Stimulated activated CD8-positive, alpha-beta memory T cell treated with anti-CD3 and anti-CD28 coated beads, Interleukin-4, amount 100 ng/mL, for 24 hours (primary cell): Measurements from ENCODE around the gene CXCR3.
"Not testable (repeated sequence)": the region's sequence is repeated elsewhere in the genome, so short reads cannot be mapped to it uniquely, and the experiment has no call there.

Experiments used
- DNase-seq: peaks from one replicate; pipeline ENCODE4 v3.0.0-alpha.2; 2020; ENCODE audit warnings: low read depth

CXCR3 gene

GRCh38 chrX:71609095-71609750 lies 9.1 kb downstream of the CXCR3 start:
- DNase-seq = no peak

DNA sequence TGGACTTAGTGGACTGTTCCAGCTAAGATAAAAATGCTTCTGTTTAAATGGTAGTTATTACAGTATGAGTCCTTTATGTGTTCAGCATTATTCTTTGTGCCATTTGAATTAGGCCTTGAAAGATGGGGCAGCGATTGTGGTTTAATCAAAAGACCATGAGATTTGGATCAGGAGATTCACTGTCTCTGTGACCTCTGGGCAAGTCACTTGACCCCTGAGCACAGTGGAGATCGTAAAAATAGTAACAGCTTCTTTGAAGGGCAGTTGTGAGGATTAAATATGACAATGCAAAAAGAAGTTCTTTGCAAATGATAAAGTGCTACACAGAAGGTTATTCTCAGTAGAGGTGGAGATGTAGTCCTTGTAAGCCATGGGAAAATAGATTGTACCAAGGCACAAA lies 10.8 kb downstream of the CXCR3 start:
- no peak for DNase-seq

DNA sequence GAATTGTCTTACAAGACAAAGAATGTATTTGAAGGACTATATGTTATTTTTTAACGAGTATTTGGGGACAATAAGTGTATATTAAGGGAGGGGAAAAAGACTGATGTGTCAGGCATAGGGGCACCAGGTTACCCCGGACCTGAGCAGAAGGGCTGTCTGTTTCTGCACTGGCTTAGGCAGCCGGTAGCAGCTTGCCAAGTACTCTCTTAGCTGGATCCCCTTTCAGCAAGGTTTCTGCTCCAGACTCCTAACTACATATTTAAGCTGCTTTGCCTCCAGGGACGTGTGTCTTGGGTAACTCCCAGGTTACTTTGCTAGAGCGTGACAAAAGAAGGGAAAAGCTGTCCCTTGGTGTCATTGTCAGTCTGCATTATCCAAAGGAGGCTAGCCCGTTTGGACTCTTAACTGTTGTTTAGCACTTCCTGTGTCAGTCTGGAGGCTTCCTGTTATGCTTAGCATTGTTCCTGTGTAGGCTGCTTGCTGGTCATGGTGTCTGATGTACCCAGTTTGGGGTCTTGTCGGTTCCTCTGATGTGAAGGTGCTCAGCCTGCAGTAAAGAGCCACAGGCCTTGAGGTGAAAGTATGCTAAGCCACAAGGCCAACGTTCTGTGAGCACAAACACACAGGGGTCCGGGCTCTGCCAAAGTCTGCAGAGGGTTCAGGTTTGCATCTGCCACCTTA lies 11.6 kb downstream of the CXCR3 start:
- DNase-seq = no peak

DNA sequence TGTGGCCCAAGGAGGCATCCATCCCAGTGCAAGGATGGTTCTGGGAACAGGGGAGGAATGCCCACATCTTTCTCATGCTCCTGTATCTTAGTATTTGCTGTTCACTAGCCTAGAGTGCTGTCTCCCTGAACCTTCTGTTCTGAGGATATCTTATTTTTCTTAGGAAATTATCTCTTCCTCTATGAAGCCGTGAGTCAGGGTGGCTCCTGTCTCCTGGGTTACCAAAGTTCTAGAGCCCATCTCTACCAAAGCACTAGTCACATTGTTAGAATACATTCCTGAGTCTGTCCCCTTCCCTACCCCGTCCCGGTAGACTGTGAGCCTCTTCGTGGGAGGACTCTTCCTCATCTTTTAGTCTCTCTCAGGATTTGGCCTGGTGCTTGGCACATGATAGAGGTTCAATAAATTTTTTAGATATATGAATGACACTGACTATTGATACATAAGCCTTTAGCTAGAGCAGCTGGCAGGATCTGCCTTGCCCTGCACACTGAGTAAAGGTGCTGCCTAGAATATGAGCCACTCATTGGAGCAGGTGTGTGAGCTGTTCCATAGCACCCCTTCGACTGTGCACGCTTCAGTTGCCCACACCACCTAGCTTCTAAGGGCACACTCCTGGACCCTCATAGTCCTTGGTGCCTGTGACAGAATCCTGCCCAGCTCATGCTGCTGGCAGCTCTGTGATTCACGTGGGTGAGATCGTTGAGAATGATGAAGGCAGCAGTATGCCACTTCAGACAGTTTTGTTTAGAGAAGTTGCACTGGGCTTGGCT lies 13.3 kb downstream of the CXCR3 start:
- no peak for DNase-seq

DNA sequence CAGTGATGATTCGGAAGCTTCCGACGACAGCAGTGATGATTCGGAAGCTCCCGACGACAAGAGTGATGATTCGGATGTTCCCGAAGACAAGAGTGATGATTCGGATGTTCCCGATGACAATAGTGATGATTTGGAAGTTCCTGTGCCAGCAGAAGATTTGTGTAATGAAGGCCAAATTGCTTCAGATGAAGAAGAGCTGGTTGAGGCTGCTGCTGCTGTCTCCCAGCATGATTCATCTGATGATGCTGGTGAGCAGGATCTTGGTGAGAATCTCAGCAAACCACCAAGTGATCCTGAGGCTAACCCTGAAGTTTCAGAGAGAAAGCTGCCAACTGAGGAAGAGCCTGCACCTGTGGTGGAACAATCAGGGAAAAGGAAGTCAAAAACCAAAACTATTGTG lies 14.2 kb downstream of the CXCR3 start:
- no peak for DNase-seq

- no peak for DNase-seq
Observed at GRCh38 chrX:71603618-71604017, 14.7 kb downstream of the CXCR3 start.

- no peak for DNase-seq
Observed at GRCh38 chrX:71599965-71600364, 18.3 kb downstream of the CXCR3 start.

DNA sequence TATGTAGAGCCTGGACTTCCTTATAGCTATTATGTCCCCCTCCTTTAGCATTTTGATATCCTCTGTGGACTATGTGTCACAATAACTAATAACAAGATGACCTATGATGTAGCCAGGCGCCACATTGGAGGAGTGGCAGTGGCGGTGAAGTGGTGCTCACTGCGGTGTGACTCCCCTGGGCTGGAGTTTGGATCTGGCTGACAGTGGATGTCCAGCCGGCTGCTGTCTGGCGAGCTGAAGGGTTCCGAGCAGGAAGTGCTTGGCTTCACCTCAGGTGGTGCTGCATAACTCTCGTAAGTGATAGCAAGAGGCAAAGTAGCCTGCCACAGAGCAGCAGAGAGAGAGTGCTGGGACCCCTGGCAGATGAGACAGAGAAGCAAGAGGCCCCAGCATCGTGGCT lies 25.1 kb downstream of the CXCR3 start:
- not testable (repeated sequence) for DNase-seq

- DNase-seq = no peak
Observed at GRCh38 chrX:71586929-71587328, 31.4 kb downstream of the CXCR3 start.

- DNase-seq = no peak
Observed at GRCh38 chrX:71581210-71581609, 37.1 kb downstream of the CXCR3 start.

- no peak for DNase-seq
Observed at GRCh38 chrX:71579990-71580380, 38.3 kb downstream of the CXCR3 start.

- no peak for DNase-seq
Observed at GRCh38 chrX:71579136-71579989, 38.9 kb downstream of the CXCR3 start.

DNA sequence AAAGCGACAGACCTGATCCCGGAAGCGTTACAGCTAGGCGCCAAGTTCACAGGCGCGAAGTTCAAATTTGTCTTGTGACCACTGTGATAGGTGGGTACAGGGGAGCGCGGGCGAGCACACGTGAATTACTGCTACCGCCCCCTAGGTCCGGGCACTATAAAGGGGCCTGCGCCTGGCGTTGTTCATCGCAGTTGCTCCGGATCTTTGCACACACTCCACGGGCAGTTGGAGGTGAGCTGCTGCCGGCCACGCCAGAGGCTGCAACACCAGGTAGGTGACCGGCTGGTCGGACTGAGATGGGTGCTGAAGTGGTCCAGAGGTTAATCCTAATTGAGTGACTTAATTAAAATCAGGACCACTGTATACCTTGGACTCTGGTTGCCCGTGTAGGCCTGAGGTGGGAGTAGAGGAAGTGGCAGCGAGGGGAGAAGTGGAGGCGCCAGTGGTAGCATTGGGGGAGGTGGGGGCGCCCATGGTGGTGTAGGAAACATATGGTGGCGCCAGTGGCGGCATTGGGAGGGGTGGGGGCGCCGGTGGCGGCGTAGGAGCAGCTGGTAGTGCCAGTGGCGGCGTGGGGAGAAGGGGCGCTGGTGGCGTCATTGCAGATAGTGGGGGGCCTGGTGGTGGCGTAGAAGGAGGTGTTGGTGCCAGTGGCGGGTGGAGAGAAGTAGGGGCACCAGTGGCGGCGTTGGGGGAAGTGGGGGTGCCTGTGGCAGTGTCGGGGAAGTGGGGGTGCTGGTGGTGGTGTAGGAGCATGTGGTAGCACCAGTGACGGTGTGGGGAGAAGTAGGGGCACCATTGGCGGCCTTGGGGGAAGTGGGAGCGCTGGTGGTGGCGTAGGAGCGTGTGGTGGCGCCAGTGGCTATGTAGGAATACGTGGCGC lies 39.8 kb downstream of the CXCR3 start, which contains the start of gene GCNA:
TSS of gene GCNA (plus strand) at position 185 of the 883 bp plus-strand sequence. CDS start 2,385 bp downstream, outside the sequence.
- DNase-seq = no peak

DNA sequence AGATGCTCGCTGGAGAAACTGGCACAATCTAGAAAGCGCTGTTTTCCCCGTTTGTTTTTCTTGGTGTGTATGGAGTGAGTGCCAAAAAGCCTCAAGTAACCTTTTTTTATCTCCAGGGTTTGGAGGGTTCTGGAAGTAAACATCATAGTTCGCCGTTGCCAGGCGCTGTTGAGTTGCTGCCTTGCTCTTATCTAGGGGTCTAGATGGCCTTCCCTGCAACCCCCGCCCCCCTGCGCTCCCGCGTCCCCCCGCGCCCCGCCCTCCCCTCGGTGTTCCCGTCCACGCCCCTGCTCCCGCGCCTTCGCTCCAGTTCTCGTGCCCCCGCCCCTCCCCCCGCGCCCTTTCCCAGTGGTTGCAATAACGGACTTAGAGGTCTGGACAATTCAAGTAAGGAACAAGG lies 40.6 kb downstream of the CXCR3 start:
- no peak for DNase-seq

- no peak for DNase-seq
Observed at GRCh38 chrX:71573590-71573989, 44.7 kb downstream of the CXCR3 start.

GRCh38 chrX:71571390-71571789 lies 46.9 kb downstream of the CXCR3 start:
- not testable (repeated sequence) for DNase-seq
